Peyer's patch (tissue), 4 donors: ENCODE measurements around the gene TWF1. TPM values are rescaled to one million over a fixed set of nuclear protein-coding genes. Genes with fewer than 3 reads are reported as not detected.
A peak's percentile ranks its signal among the peaks of the same experiment; 100 is the strongest.

Source experiments
- DNase-seq, 3 donors: peaks; one replicate each; pipeline ENCODE4 v3.0.0-alpha.2; 2017 to 2019
- H3K27ac ChIP-seq, 4 donors: fragments of 200-600 bp; sonication (generic); one replicate each; pipeline ENCODE4 v1.5.1; 2016 to 2019
- H3K27me3 ChIP-seq, 2 donors: fragments of 200-600 bp; sonication (generic); one replicate each; pipeline ENCODE4 v1.5.1; 2019
- H3K36me3 ChIP-seq, 3 donors: fragments of 200-600 bp; sonication (generic); one replicate each; pipeline ENCODE4 v1.5.1; 2016 to 2019
- H3K4me1 ChIP-seq, 4 donors: fragments of 200-600 bp; sonication (generic); one replicate each; pipeline ENCODE4 v1.5.1; 2016 to 2019
- H3K4me3 ChIP-seq, 4 donors: fragments of 200-600 bp; sonication (generic); 1 replicate in 3 of 4; 2 replicates in 1 of 4; pipeline ENCODE4 v1.5.1; 2016 to 2019; ENCODE audit warnings: mild to moderate bottlenecking in 1 of 4
- H3K9me3 ChIP-seq, 4 donors: fragments of 200-600 bp; sonication (generic); one replicate each; pipeline ENCODE4 v1.5.1; 2016 to 2019; ENCODE audit warnings: mild to moderate bottlenecking in 1 of 4
- POLR2A ChIP-seq, 2 donors: fragments of 450-650 bp; IDR thresholded peaks; one replicate each; pipeline ENCODE4 v1.5.1; 2017; ENCODE audit warnings: antibody characterized with exemption in 2 of 2, mild to moderate bottlenecking in 2 of 2, moderate library complexity in 2 of 2
- total RNA-seq, 4 donors: library from RNA; depleted of rRNA; stranded (reverse); fragments of >200 nt; gene quantifications; one replicate each; pipeline ENCODE4 v1.1.0, GENCODE V29; 2016
- TF ChIP-seq, protein P1 (sequence below), 6 experiments: fragments of 450-650 bp in 4 of 6; fragments of 200-600 bp in 2 of 6; sonication (generic) in 1 of 6; IDR thresholded peaks; one replicate each; pipeline ENCODE4 v1.5.1; 2017 to 2019; ENCODE audit warnings: antibody characterized with exemption in 6 of 6, mild to moderate bottlenecking in 3 of 6, moderate library complexity in 1 of 6

Gene TWF1
- total RNA-seq, 4 donors from 2014 or later, result 40.9 to 126 (median 64.0) TPM

DNA sequence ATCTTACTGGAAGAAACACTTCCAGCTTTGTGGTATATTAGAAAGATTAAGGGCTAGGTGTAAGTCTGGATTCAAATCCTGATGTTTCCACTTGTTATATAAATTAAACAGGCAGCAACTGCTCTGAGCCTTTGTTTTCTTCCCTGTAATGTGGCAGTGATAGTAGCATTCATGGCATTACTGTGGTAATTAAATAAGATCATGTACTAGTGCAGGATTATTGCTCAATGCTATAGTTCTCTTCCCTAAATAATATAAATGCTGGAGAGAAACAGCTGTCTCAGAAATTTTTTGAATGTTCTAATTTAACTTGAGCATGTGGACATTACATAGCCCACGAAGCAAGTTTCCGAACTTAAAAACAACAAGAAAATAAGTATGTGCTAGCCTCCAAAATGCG lies 35.1 kb upstream of the TWF1 start:
- Histone ChIP-seq H3K9me3 (no peaks in the 10 kb centered on the region), H3K4me3 (no peak overlapping the region), H3K27ac (no peak overlapping the region), H3K36me3 (no peaks in the 10 kb centered on the region), H3K27me3 (no peaks in the 10 kb centered on the region), H3K4me1 (peaks cover 0 to 6% (median 2%) of the 10 kb centered on the region in 4 donors)
- TF ChIP-seq POLR2A (IDR thresholded peaks at IDR 0.05), result no peak
- TF ChIP-seq, protein P1, sequence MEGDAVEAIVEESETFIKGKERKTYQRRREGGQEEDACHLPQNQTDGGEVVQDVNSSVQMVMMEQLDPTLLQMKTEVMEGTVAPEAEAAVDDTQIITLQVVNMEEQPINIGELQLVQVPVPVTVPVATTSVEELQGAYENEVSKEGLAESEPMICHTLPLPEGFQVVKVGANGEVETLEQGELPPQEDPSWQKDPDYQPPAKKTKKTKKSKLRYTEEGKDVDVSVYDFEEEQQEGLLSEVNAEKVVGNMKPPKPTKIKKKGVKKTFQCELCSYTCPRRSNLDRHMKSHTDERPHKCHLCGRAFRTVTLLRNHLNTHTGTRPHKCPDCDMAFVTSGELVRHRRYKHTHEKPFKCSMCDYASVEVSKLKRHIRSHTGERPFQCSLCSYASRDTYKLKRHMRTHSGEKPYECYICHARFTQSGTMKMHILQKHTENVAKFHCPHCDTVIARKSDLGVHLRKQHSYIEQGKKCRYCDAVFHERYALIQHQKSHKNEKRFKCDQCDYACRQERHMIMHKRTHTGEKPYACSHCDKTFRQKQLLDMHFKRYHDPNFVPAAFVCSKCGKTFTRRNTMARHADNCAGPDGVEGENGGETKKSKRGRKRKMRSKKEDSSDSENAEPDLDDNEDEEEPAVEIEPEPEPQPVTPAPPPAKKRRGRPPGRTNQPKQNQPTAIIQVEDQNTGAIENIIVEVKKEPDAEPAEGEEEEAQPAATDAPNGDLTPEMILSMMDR (IDR thresholded peaks at IDR 0.05), result no peak
- no peak for DNase-seq

- Histone ChIP-seq H3K9me3 (no peaks in the 10 kb centered on the region), H3K4me1 (peaks cover 0 to 6% (median 2%) of the 10 kb centered on the region in 4 donors), H3K36me3 (no peaks in the 10 kb centered on the region), H3K27ac (no peak overlapping the region), H3K27me3 (no peaks in the 10 kb centered on the region), H3K4me3 (no peak overlapping the region)
- TF ChIP-seq, protein P1 (IDR thresholded peaks at IDR 0.05), result no peak
- TF ChIP-seq POLR2A (IDR thresholded peaks at IDR 0.05), result no peak
- DNase-seq, result no peak
Observed at GRCh38 chr12:43840338-43840737, 34.2 kb upstream of the TWF1 start.

DNA sequence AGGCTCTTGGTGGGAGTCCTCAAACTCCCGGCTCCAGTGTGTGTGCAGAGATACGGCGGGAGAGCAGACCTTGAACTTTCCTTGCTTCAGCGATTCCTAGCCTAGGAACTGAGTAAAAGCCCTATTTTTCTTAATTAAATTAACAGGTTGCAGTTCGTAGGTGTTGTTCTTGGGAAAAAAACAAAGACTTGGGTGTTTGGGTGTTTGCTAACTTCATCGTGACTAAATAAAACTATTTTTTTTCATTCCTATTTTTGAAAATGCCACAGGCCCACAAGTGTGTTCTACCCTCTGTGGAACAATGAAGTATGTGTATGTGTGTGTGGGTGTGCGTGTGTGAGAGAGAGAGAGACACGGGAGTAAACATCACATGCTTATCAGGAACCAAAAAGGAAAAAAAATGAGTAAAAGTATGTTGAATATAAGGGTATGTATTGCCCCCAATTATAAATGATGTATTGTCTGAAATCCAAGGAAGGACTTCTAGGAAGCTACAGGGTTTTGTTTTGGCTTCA lies 30.4 kb upstream of the TWF1 start:
- peak overlapping the region; percentile 83 to 97 (median 94) for H3K27ac ChIP-seq
- H3K36me3 ChIP-seq, result no peaks in the 10 kb centered on the region
- no peak for TF ChIP-seq POLR2A (IDR thresholded peaks at IDR 0.05)
- TF ChIP-seq, protein P1 (IDR thresholded peaks at IDR 0.05), result no peak
- H3K9me3 ChIP-seq, result no peaks in the 10 kb centered on the region
- H3K4me3 ChIP-seq, result peak overlapping the region; percentile 61 to 97 (median 80)
- no peak for DNase-seq
- peaks cover 0 to 6% (median 2%) of the 10 kb centered on the region in 4 donors for H3K4me1 ChIP-seq
- no peaks in the 10 kb centered on the region for H3K27me3 ChIP-seq

DNA sequence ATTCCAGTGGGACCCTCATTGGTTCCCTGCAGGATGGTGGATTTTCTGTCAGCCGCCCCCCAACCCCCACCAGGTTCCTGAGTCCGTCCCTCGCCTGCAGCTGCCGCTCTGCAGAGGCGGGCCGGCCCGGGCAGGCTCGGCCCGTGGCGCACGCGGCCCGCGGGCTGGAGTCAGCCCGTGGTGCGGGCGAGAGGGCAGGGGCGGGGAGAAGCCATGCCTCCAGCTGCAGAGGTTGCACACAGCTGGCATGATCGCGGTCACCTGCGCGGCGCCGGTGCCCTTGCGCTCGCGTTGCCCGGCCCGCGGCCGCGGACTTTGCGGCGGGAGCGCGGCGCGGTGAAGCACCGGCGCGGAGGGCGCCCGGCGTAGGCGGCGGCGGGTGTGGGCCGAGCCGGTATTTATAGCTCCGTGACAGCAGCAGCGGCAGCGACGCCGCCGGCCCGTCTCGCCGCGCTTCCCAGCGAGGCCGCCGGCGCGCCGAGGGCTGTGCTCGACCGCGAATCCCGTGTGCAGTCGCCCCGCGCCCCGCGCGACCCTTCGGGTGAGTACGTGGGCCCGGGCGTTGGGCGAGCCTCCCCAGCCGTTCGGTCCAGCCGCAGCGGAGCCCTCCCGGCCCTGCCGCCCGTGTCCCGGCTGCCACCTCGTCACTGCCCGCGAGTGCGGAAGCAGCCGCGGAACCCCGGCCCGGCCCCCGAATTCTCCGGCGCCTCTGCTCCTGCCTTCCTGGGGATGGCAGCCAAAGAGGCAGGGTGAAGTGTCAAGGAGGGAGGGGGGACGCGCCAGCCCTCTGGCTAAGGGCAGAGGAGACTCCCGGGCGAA lies 29.7 kb upstream of the TWF1 start, which contains the start of gene TMEM117:
Gene TMEM117 (plus strand): TSS at position 426 of the 819 bp plus-strand sequence.
- peak; percentile 48 to 86 (median 80) for DNase-seq
- Histone ChIP-seq H3K36me3 (no peaks in the 10 kb centered on the region), H3K4me1 (peaks cover 0 to 6% (median 2%) of the 10 kb centered on the region in 4 donors), H3K4me3 (peak within 1 kb of the TSS; percentile 61 to 97 (median 80)), H3K27ac (peak within 1 kb of the TSS; percentile 83 to 97 (median 94)), H3K27me3 (no peaks in the 10 kb centered on the region), H3K9me3 (no peaks in the 10 kb centered on the region)
- TF ChIP-seq, protein P1 (IDR thresholded peaks at IDR 0.05), result peak in 1 of 6 experiments; percentile 11
- TF ChIP-seq POLR2A (IDR thresholded peaks at IDR 0.05), result peak; percentile 61 to 84

DNA sequence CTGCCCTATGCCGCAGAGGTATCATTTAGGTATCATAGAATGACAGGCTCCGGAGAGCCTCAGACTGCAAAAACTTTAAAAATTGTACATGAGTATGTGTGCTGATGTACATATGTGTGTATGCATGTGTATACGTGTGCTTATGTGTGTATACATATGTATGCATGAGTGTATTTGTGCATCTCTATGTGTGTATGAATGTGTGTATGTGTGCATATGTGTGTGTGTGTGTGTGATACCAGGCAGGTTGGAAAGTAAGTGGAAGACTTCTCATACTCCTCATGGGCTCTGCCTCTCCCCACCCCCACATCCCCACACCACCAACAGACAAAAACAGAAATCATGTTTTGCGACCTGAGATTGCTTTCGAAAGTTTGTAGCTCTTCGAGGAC lies 29.1 kb upstream of the TWF1 start:
- Histone ChIP-seq H3K27me3 (no peaks in the 10 kb centered on the region), H3K4me1 (peaks cover 0 to 6% (median 2%) of the 10 kb centered on the region in 4 donors), H3K9me3 (no peaks in the 10 kb centered on the region), H3K36me3 (no peaks in the 10 kb centered on the region), H3K27ac (peak overlapping the region; percentile 83 to 97 (median 94)), H3K4me3 (peak overlapping the region; percentile 61 to 97 (median 80))
- TF ChIP-seq, protein P1 (IDR thresholded peaks at IDR 0.05), result no peak
- no peak for TF ChIP-seq POLR2A (IDR thresholded peaks at IDR 0.05)
- DNase-seq, result peak in 1 of 3 donors; percentile 25
